HFFc6 (cell line): ENCODE results near the gene TMEM248. TPM values are rescaled to one million over a fixed set of nuclear protein-coding genes. Genes with fewer than 3 reads are reported as not detected.
"Not testable (repeated sequence)": the region's sequence is repeated elsewhere in the genome, so short reads cannot be mapped to it uniquely, and the experiment has no call there.

ENCODE experiments used
- DNase-seq: peaks from one replicate; pipeline ENCODE4 v3.0.0-alpha.2; 2018
- H3K27ac Mint-ChIP-seq: 2 replicates; pipeline ENCODE4 v1.8.0; 2020; ENCODE audit warnings: mild to moderate bottlenecking, mixed read lengths
- H3K27me3 Mint-ChIP-seq: 2 replicates; pipeline ENCODE4 v1.8.0; 2021; ENCODE audit warnings: mild to moderate bottlenecking, moderate library complexity, mixed read lengths; ENCODE audit not compliant: insufficient read depth
- H3K36me3 Mint-ChIP-seq: 2 replicates; pipeline ENCODE4 v1.8.0; 2021; ENCODE audit warnings: low read depth, mixed read lengths
- H3K4me1 Mint-ChIP-seq: 2 replicates; pipeline ENCODE4 v1.8.0; 2020; ENCODE audit warnings: low read depth, mixed read lengths
- H3K4me3 Mint-ChIP-seq: 2 replicates; pipeline ENCODE4 v1.8.0; 2020; ENCODE audit warnings: mild to moderate bottlenecking, moderate library complexity, mixed read lengths
- H3K9me3 Mint-ChIP-seq: 2 replicates; pipeline ENCODE4 v1.8.0; 2020; ENCODE audit warnings: mild to moderate bottlenecking, mixed read lengths
- CTCF ChIP-seq: fragments of 200-600 bp; sonication (generic); IDR thresholded peaks from 2 replicates; pipeline ENCODE4 v1.5.0; 2021; ENCODE audit warnings: antibody characterized with exemption, mild to moderate bottlenecking
- total RNA-seq, 6 experiments: library from RNA; stranded (reverse); fragmentation: NEBNext Ultra II Directional; extraction: Animal tissue kit (Norgen Biotek cat#: 25700); gene quantifications; 2 replicates in 1 of 6; 3 replicates in 5 of 6; pipeline ENCODE4 v1.2.3, GENCODE V29; 2021

TMEM248 gene
- total RNA-seq, 6 experiments from 2014 or later = 97.1 to 128 (median 117) TPM

- Mint-ChIP-seq H3K4me3 (no peak overlapping the region; the same call in 1 of the 2 replicates), H3K27me3 (peaks cover 6% of the 10 kb centered on the region), H3K9me3 (no peaks in the 10 kb centered on the region), H3K36me3 (peaks cover 17% of the 10 kb centered on the region), H3K27ac (peak overlapping the region; percentile 69; the same call in 1 of the 2 replicates), H3K4me1 (peaks cover 10% of the 10 kb centered on the region)
- no peak for TF ChIP-seq CTCF
- peak; percentile 47 for DNase-seq
Measured at GRCh38 chr7:66964411-66964810, 43.4 kb downstream of the TMEM248 start.

- Mint-ChIP-seq H3K4me3 (no peak overlapping the region), H3K27ac (no peak overlapping the region), H3K27me3 (peaks cover 8% of the 10 kb centered on the region), H3K9me3 (no peaks in the 10 kb centered on the region), H3K4me1 (peaks cover 10% of the 10 kb centered on the region), H3K36me3 (peaks cover 6% of the 10 kb centered on the region; the same call in 1 of the 2 replicates)
- DNase-seq = no peak
- TF ChIP-seq CTCF = no peak
Measured at GRCh38 chr7:66967029-66967428, 46.0 kb downstream of the TMEM248 start.

- H3K9me3 Mint-ChIP-seq = not testable (repeated sequence)
Measured at GRCh38 chr7:66969001-66969400, 48.0 kb downstream of the TMEM248 start.

GRCh38 chr7:66970310-66970709 is 49.3 kb downstream of the TMEM248 start:
- H3K36me3 Mint-ChIP-seq = no peaks in the 10 kb centered on the region
- TF ChIP-seq CTCF = no peak
- H3K4me3 Mint-ChIP-seq = no peak overlapping the region
- no peaks in the 10 kb centered on the region for H3K9me3 Mint-ChIP-seq
- no peak overlapping the region for H3K27ac Mint-ChIP-seq
- H3K4me1 Mint-ChIP-seq = no peaks in the 10 kb centered on the region
- no peak for DNase-seq
- H3K27me3 Mint-ChIP-seq = peaks cover 1% of the 10 kb centered on the region; the same call in 1 of the 2 replicates

More at GRCh38 chr7:66969001-66969400, 48.0 kb downstream of the TMEM248 start:
- H3K36me3 Mint-ChIP-seq, H3K4me1 Mint-ChIP-seq, DNase-seq, H3K27ac Mint-ChIP-seq, H3K27me3 Mint-ChIP-seq, H3K4me3 Mint-ChIP-seq: not testable (repeated sequence)

- DNase-seq = no peak
- no peak overlapping the region for H3K27ac Mint-ChIP-seq
- H3K36me3 Mint-ChIP-seq = peaks cover 4% of the 10 kb centered on the region
- no peak overlapping the region for H3K4me3 Mint-ChIP-seq
- peaks cover 1% of the 10 kb centered on the region; the same call in 1 of the 2 replicates for H3K27me3 Mint-ChIP-seq
- peaks cover 5% of the 10 kb centered on the region for H3K9me3 Mint-ChIP-seq
- no peak for TF ChIP-seq CTCF
- H3K4me1 Mint-ChIP-seq = peaks cover 5% of the 10 kb centered on the region; the same call in 1 of the 2 replicates
Measured at GRCh38 chr7:66974986-66975590, 54.1 kb downstream of the TMEM248 start.

GRCh38 chr7:66978312-66978711 is 57.3 kb downstream of the TMEM248 start:
- H3K9me3 Mint-ChIP-seq = peaks cover 11% of the 10 kb centered on the region
- peaks cover 15% of the 10 kb centered on the region for H3K36me3 Mint-ChIP-seq
- not testable (repeated sequence) for H3K27me3 Mint-ChIP-seq, H3K4me1 Mint-ChIP-seq, DNase-seq, H3K27ac Mint-ChIP-seq, H3K4me3 Mint-ChIP-seq

- not testable (repeated sequence) for H3K4me3 Mint-ChIP-seq, H3K4me1 Mint-ChIP-seq, H3K27me3 Mint-ChIP-seq, H3K27ac Mint-ChIP-seq, DNase-seq
- peaks cover 15% of the 10 kb centered on the region for H3K36me3 Mint-ChIP-seq
- peaks cover 11% of the 10 kb centered on the region for H3K9me3 Mint-ChIP-seq
Measured at GRCh38 chr7:66979013-66979412, 58.0 kb downstream of the TMEM248 start.

GRCh38 chr7:66980336-66980735 is 59.3 kb downstream of the TMEM248 start:
- H3K9me3 Mint-ChIP-seq = peaks cover 11% of the 10 kb centered on the region
- not testable (repeated sequence) for H3K27me3 Mint-ChIP-seq, H3K4me3 Mint-ChIP-seq, H3K27ac Mint-ChIP-seq, DNase-seq, H3K4me1 Mint-ChIP-seq
- peaks cover 15% of the 10 kb centered on the region for H3K36me3 Mint-ChIP-seq

GRCh38 chr7:66989552-66989951 is 68.5 kb downstream of the TMEM248 start:
- H3K27me3 Mint-ChIP-seq, H3K9me3 Mint-ChIP-seq, H3K27ac Mint-ChIP-seq, H3K4me3 Mint-ChIP-seq, DNase-seq: not testable (repeated sequence)
- H3K4me1 Mint-ChIP-seq = peaks cover 16% of the 10 kb centered on the region
- H3K36me3 Mint-ChIP-seq = peaks cover 34% of the 10 kb centered on the region

- peaks cover 16% of the 10 kb centered on the region for H3K4me1 Mint-ChIP-seq
- H3K36me3 Mint-ChIP-seq = peaks cover 28% of the 10 kb centered on the region
- DNase-seq, H3K9me3 Mint-ChIP-seq: not testable (repeated sequence)
- H3K27ac Mint-ChIP-seq = peak overlapping the region; percentile 99
- peak overlapping the region; percentile 97 for H3K4me3 Mint-ChIP-seq
- H3K27me3 Mint-ChIP-seq = peaks cover 10% of the 10 kb centered on the region
Measured at GRCh38 chr7:66994051-66994450, 73.0 kb downstream of the TMEM248 start.
